OCI-LY1 (cell line): ENCODE data around the gene USP10.
"Not testable (repeated sequence)": the region's sequence is repeated elsewhere in the genome, so short reads cannot be mapped to it uniquely, and the experiment has no call there.

ENCODE experiments used
- H2AFZ ChIP-seq: fragments of 200-600 bp; sonication (generic), shearing (Covaris generic); 2 replicates; pipeline ENCODE4 v1.6.0; 2014; ENCODE audit warnings: antibody characterized with exemption, mild to moderate bottlenecking, low read length
- H3F3A ChIP-seq: fragments of 200-600 bp; sonication (generic), shearing (Covaris generic); 2 replicates; pipeline ENCODE4 v1.6.0; 2014; ENCODE audit warnings: mild to moderate bottlenecking, antibody characterized with exemption, low read length, moderate library complexity; ENCODE audit not compliant: insufficient read depth
- H3K27ac ChIP-seq: fragments of 200-600 bp; sonication (generic); 2 replicates; pipeline ENCODE4 v1.5.1; 2014; ENCODE audit warnings: low read length, mixed run types, mild to moderate bottlenecking, low read depth; ENCODE audit not compliant: poor library complexity, severe bottlenecking
- H3K27me3 ChIP-seq: fragments of 200-600 bp; sonication (generic); 2 replicates; pipeline ENCODE4 v1.6.0; 2014; ENCODE audit warnings: antibody characterized with exemption, mild to moderate bottlenecking, low read length, moderate library complexity; ENCODE audit not compliant: insufficient read depth
- H3K36me3 ChIP-seq: fragments of 200-600 bp; sonication (generic); 2 replicates; pipeline ENCODE4 v1.6.1; 2014; ENCODE audit warnings: mild to moderate bottlenecking, antibody characterized with exemption, low read length, moderate library complexity, mixed read lengths; ENCODE audit not compliant: insufficient read depth
- H3K4me1 ChIP-seq: fragments of 200-600 bp; sonication (generic); 2 replicates; pipeline ENCODE4 v1.5.1; 2014; ENCODE audit warnings: mild to moderate bottlenecking, low read length, moderate library complexity; ENCODE audit not compliant: insufficient read depth, severe bottlenecking
- H3K4me2 ChIP-seq: fragments of 200-600 bp; sonication (generic), shearing (Covaris generic); 2 replicates; pipeline ENCODE4 v1.6.1; 2014; ENCODE audit warnings: low read length
- H3K4me3 ChIP-seq: fragments of 200-600 bp; sonication (generic); 2 replicates; pipeline ENCODE4 v1.5.1; 2014; ENCODE audit warnings: low read length, low read depth, mild to moderate bottlenecking, mixed read lengths; ENCODE audit not compliant: poor library complexity, severe bottlenecking
- H3K79me2 ChIP-seq: fragments of 200-600 bp; shearing (Covaris generic); 2 replicates; pipeline ENCODE4 v1.6.1; 2016; ENCODE audit warnings: mixed run types, low read length, mixed read lengths; ENCODE audit not compliant: insufficient read depth
- H3K9ac ChIP-seq: fragments of 200-600 bp; sonication (generic), shearing (Covaris generic); 2 replicates; pipeline ENCODE4 v1.6.1; 2014; ENCODE audit warnings: mild to moderate bottlenecking, low read length, mixed read lengths
- H3K9me2 ChIP-seq: fragments of 200-600 bp; sonication (generic), shearing (Covaris generic); 2 replicates; pipeline ENCODE4 v1.6.1; 2014; ENCODE audit warnings: low read depth, mild to moderate bottlenecking, low read length, mixed read lengths
- H3K9me3 ChIP-seq: fragments of 200-600 bp; shearing (Covaris generic); 2 replicates; pipeline ENCODE4 v1.6.1; 2014; ENCODE audit warnings: low read length, mixed read lengths
- H4K20me1 ChIP-seq: fragments of 200-600 bp; sonication (generic), shearing (Covaris generic); 2 replicates; pipeline ENCODE4 v1.6.0; 2016; ENCODE audit warnings: mild to moderate bottlenecking, low read length; ENCODE audit not compliant: insufficient read depth
- EZH2 ChIP-seq: fragments of 200-600 bp; sonication (generic), shearing (Covaris generic); IDR thresholded peaks from 2 replicates; pipeline ENCODE4 v1.8.0; 2017; ENCODE audit warnings: borderline replicate concordance, mixed run types, mild to moderate bottlenecking, antibody characterized with exemption, low read length, moderate library complexity, mixed read lengths
- TF ChIP-seq, protein P1 (sequence below): fragments of 200-600 bp; sonication (generic), shearing (Covaris generic); IDR thresholded peaks from 2 replicates; pipeline ENCODE4 v1.5.1; 2017; ENCODE audit warnings: mild to moderate bottlenecking, antibody characterized with exemption, low read length, moderate library complexity, mixed read lengths

USP10 gene

DNA sequence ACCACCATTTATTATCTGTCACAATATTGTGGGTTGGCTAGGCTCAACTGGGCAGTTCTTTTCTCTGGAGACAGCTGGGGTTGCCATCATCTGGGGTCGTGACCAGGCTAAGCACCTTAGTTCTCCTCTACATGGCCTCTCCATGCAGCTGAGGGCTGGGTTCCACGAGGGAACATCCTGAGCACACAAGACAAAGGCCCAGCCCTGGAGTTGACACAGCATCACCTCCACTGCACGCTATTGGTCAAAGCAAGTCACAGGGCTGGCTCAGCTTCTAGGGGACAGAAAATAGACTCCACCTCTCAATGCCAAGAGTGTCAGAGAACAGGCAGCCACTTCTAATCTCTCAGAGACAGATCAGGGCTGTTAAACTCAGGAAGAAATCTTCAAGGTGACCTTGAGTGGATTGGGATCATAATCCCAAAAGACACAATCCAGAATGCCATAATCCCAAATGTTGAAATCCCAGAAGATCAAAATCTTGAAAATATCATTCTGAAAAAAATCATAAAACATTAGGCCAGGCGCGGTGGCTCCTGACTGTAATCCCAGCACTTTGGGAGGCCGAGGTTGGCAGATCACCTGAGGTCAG, 13.0 kb upstream of the USP10 start:
- Histone ChIP-seq H3K9me3 (0 out of 2 replicates have a peak, but pooled peaks cover 3% of the 10 kb centered on the region), H3K4me2 (no peak overlapping the region), H3K36me3 (no peaks in the 10 kb centered on the region; the same call in 1 of the 2 replicates), H2AFZ (no peak overlapping the region), H3K4me1 (peaks cover 4% of the 10 kb centered on the region), H3K27ac (no peak overlapping the region), H3F3A (no peaks in the 10 kb centered on the region), H3K79me2 (no peaks in the 10 kb centered on the region), H3K27me3 (no peaks in the 10 kb centered on the region; the same call in 1 of the 2 replicates), H3K4me3 (no peak overlapping the region), H4K20me1 (no peaks in the 10 kb centered on the region), H3K9ac (no peak overlapping the region), H3K9me2 (no peaks in the 10 kb centered on the region)
- TF ChIP-seq, protein P1, sequence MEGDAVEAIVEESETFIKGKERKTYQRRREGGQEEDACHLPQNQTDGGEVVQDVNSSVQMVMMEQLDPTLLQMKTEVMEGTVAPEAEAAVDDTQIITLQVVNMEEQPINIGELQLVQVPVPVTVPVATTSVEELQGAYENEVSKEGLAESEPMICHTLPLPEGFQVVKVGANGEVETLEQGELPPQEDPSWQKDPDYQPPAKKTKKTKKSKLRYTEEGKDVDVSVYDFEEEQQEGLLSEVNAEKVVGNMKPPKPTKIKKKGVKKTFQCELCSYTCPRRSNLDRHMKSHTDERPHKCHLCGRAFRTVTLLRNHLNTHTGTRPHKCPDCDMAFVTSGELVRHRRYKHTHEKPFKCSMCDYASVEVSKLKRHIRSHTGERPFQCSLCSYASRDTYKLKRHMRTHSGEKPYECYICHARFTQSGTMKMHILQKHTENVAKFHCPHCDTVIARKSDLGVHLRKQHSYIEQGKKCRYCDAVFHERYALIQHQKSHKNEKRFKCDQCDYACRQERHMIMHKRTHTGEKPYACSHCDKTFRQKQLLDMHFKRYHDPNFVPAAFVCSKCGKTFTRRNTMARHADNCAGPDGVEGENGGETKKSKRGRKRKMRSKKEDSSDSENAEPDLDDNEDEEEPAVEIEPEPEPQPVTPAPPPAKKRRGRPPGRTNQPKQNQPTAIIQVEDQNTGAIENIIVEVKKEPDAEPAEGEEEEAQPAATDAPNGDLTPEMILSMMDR = no peak
- TF ChIP-seq EZH2 = no peak

DNA sequence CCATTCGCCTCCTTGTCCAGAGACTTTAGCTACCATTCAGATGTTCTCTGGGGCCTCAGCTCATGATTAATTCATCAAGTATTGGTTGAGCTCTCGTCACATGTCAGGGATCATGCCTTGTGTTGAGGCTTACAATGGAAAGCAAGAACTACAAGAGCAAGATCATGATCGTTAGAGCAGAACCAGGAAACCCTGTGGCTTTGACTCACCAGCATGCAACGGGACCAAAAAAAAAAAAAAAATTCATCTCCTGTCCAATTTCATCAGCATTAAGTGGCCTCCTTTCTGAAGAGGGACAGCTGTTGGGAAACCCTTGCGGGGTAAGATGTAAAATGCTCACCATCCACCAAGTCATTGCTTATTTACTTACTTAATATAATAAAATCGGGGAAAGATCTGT, 12.1 kb upstream of the USP10 start:
- no peak overlapping the region for H3K27ac ChIP-seq
- no peak overlapping the region for H3K9ac ChIP-seq
- no peaks in the 10 kb centered on the region; the same call in 1 of the 2 replicates for H3K27me3 ChIP-seq
- H3K9me3 ChIP-seq = 0 out of 2 replicates have a peak, but pooled peaks cover 3% of the 10 kb centered on the region
- H3K79me2 ChIP-seq = no peaks in the 10 kb centered on the region
- no peak overlapping the region for H2AFZ ChIP-seq
- H3F3A ChIP-seq = no peaks in the 10 kb centered on the region
- H3K4me3 ChIP-seq = no peak overlapping the region
- H3K9me2 ChIP-seq = no peaks in the 10 kb centered on the region
- no peaks in the 10 kb centered on the region; the same call in 1 of the 2 replicates for H3K36me3 ChIP-seq
- H4K20me1 ChIP-seq = no peaks in the 10 kb centered on the region
- H3K4me2 ChIP-seq = no peak overlapping the region
- peaks cover 4% of the 10 kb centered on the region for H3K4me1 ChIP-seq
- TF ChIP-seq, protein P1 = no peak
- TF ChIP-seq EZH2 = no peak

DNA sequence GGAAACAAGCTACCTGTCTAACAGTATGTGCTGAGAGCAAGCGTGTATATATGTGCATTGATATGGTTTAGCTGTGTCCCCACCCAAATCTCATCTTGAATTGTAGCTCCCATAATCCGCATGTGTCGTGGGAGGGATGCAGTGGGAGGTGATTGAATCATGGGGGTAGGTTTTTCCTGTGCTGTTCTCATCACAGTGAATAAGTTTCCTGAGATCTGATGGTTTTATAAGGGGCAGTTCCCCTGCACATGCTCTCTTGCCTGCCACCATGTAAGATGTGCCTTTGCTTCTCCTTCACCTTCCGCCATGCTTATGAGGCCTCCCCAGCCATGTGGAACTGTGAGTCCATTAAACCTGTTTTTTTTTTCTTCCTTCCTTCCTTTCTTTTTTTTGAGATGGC, 11.6 kb upstream of the USP10 start:
- H3K9me3 ChIP-seq, H3K79me2 ChIP-seq, H3K27me3 ChIP-seq, H3K4me3 ChIP-seq, H3K4me1 ChIP-seq, H3K4me2 ChIP-seq, H3K9ac ChIP-seq, H3K9me2 ChIP-seq, H4K20me1 ChIP-seq, H3K27ac ChIP-seq, H3F3A ChIP-seq, H2AFZ ChIP-seq, H3K36me3 ChIP-seq: not testable (repeated sequence)

DNA sequence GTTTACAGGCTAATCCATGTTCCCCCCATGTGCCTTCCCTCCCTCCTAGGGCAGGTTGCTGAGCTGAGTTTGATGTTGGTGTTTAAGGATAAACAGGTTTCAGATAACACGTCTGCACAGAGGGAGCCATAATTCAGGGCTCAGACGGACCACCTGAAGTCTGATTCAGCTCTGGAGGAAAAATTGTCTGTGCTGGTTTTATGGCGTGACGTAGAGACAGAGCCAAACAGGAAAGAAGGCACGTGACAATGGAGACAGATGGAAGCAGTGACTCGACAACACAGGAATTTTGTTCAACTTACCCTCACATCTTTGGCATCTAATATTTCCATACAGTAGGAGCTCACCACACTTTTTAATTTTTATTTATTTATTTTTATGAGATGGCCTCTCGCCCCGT, 10.7 kb upstream of the USP10 start:
- Histone ChIP-seq H3K9ac (no peak overlapping the region), H3K79me2 (no peaks in the 10 kb centered on the region), H3K9me3 (0 out of 2 replicates have a peak, but pooled peaks cover 3% of the 10 kb centered on the region), H3K27me3 (no peaks in the 10 kb centered on the region; the same call in 1 of the 2 replicates), H3F3A (no peaks in the 10 kb centered on the region), H3K9me2 (no peaks in the 10 kb centered on the region), H2AFZ (no peak overlapping the region), H3K4me3 (no peak overlapping the region), H3K4me2 (no peak overlapping the region), H3K36me3 (no peaks in the 10 kb centered on the region; the same call in 1 of the 2 replicates), H4K20me1 (no peaks in the 10 kb centered on the region), H3K27ac (no peak overlapping the region), H3K4me1 (peaks cover 4% of the 10 kb centered on the region)
- TF ChIP-seq, protein P1 = no peak
- no peak for TF ChIP-seq EZH2
